Measurements from ENCODE around the gene FOXD3. TPM values are rescaled to one million over a fixed set of nuclear protein-coding genes. Genes with fewer than 3 reads are reported as not detected.

Gene FOXD3
- total and polyA plus RNA-seq, 2 experiments from 2014 or later: 13.8 to 49.0 TPM

DNA sequence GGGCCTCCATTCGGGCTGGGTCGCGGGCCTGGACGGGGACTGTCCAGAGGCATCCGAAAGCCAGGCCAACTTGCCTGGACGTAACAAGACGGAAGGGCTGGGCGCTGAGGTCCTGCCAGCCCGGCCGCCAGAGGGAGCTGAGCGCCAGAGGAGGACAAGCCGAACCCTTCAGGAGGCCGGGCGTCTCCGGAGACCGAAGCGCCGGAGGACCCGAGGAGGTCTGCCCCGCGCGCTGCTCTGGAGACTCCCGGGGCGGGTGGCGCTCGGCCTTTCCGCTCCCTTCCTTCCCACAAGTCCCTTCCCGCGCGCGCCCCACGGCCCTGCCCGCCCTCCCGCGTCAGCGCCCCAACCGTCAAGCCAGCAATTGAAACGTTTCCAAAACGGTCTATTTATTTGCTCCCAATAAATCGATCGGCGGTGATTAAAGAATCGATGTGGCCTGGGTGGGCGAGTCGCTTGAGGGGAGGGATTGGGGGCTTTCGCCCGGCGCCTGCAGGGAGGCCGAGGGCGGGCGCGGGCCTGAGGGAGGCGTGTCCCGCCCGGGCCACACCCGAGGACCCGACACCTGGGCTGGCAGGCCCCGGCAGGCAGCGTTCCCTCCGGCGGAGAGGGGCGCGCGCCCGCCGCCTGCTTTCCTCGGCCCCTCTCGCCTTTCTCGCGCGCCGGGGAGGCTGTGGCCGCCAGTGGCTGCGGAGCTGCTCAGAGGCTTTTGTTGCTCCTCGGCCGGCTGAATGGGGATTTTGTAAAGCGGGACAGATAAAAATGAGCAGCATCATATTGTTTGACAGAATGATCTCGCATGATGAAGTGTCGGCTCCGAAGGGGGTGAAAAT, 5.2 kb upstream of the FOXD3 start:
- DNase-seq (ENCODE audit: low spot score): peak; percentile 98
- Mint-ChIP-seq H3K4me3 (peak overlapping the region; percentile 94), H3K27me3 (ENCODE audit: insufficient read depth, low read depth, poor library complexity) (peaks cover 41% of the 10 kb centered on the region), H3K4me1 (peaks cover 34% of the 10 kb centered on the region), H3K27ac (no peak overlapping the region), H3K9me3 (no peaks in the 10 kb centered on the region; the same call in 2 of the 3 replicates), H3K36me3 (ENCODE audit: low read depth) (peaks cover 18% of the 10 kb centered on the region)
- Histone ChIP-seq H3K9me2 (ENCODE audit: insufficient read depth) (no peaks in the 10 kb centered on the region), H3K36me3 (ENCODE audit: insufficient read depth) (no peaks in the 10 kb centered on the region), H3K4me2 (peak overlapping the region; percentile 80), H3K79me2 (replicated peaks; ENCODE audit: insufficient read depth) (peaks cover 17% of the 10 kb centered on the region), H2AFZ (peak overlapping the region; percentile 86), H3K4me1 (ENCODE audit: insufficient read depth) (peaks cover 29% of the 10 kb centered on the region), H3K27me3 (ENCODE audit: insufficient read depth) (peaks cover 43% of the 10 kb centered on the region), H3K4me3 (peak overlapping the region; percentile 61), H4K20me1 (replicated peaks; ENCODE audit: insufficient read depth) (no peaks in the 10 kb centered on the region), H3K27ac (ENCODE audit: low read depth) (peak overlapping the region; percentile 67; the same call in 1 of the 2 replicates), H3F3A (replicated peaks; ENCODE audit: low read depth) (peaks cover 12% of the 10 kb centered on the region; the same call in 1 of the 2 replicates)
- no peak for TF ChIP-seq EZH2 (IDR thresholded peaks at IDR 0.05; ENCODE audit: low read depth, unreplicated experiment)
- TF ChIP-seq ZNF114 (CRISPR knock-in tag; IDR thresholded peaks at IDR 0.05): 0 out of 2 replicates have a peak, but pooled peaks have one; percentile 72
- TF ChIP-seq ZNF331 (CRISPR knock-in tag; IDR thresholded peaks at IDR 0.05; ENCODE audit: low read depth): peak; percentile 47; the same call in 1 of the 2 replicates
- TF ChIP-seq CTCF (conservative IDR thresholded peaks at IDR 0.05; ENCODE audit: low read depth in 2 of 2): peak; percentile 59 to 90
- TF ChIP-seq, protein P1, sequence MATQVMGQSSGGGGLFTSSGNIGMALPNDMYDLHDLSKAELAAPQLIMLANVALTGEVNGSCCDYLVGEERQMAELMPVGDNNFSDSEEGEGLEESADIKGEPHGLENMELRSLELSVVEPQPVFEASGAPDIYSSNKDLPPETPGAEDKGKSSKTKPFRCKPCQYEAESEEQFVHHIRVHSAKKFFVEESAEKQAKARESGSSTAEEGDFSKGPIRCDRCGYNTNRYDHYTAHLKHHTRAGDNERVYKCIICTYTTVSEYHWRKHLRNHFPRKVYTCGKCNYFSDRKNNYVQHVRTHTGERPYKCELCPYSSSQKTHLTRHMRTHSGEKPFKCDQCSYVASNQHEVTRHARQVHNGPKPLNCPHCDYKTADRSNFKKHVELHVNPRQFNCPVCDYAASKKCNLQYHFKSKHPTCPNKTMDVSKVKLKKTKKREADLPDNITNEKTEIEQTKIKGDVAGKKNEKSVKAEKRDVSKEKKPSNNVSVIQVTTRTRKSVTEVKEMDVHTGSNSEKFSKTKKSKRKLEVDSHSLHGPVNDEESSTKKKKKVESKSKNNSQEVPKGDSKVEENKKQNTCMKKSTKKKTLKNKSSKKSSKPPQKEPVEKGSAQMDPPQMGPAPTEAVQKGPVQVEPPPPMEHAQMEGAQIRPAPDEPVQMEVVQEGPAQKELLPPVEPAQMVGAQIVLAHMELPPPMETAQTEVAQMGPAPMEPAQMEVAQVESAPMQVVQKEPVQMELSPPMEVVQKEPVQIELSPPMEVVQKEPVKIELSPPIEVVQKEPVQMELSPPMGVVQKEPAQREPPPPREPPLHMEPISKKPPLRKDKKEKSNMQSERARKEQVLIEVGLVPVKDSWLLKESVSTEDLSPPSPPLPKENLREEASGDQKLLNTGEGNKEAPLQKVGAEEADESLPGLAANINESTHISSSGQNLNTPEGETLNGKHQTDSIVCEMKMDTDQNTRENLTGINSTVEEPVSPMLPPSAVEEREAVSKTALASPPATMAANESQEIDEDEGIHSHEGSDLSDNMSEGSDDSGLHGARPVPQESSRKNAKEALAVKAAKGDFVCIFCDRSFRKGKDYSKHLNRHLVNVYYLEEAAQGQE (IDR thresholded peaks at IDR 0.05; ENCODE audit: unreplicated experiment): no peak
- peak; percentile 78 for TF ChIP-seq POLR2AphosphoS5 (IDR thresholded peaks at IDR 0.05; ENCODE audit: low read depth)
- no peak for TF ChIP-seq JUNB (IDR thresholded peaks at IDR 0.05; ENCODE audit: unreplicated experiment)
- TF ChIP-seq STAT1 (IDR thresholded peaks at IDR 0.05; ENCODE audit: unreplicated experiment): no peak
- TF ChIP-seq NANOG (IDR thresholded peaks at IDR 0.05; ENCODE audit: borderline replicate concordance): no peak
- TF ChIP-seq CREB1 (CRISPR knock-in tag; IDR thresholded peaks at IDR 0.05; ENCODE audit: low read depth): peak; percentile 33; the same call in 1 of the 2 replicates
- TF ChIP-seq, protein P2, sequence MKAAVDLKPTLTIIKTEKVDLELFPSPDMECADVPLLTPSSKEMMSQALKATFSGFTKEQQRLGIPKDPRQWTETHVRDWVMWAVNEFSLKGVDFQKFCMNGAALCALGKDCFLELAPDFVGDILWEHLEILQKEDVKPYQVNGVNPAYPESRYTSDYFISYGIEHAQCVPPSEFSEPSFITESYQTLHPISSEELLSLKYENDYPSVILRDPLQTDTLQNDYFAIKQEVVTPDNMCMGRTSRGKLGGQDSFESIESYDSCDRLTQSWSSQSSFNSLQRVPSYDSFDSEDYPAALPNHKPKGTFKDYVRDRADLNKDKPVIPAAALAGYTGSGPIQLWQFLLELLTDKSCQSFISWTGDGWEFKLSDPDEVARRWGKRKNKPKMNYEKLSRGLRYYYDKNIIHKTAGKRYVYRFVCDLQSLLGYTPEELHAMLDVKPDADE (IDR thresholded peaks at IDR 0.05): no peak
- no peak for TF ChIP-seq EZH2phosphoT487 (IDR thresholded peaks at IDR 0.05; ENCODE audit: unreplicated experiment)
- TF ChIP-seq, protein P3, sequence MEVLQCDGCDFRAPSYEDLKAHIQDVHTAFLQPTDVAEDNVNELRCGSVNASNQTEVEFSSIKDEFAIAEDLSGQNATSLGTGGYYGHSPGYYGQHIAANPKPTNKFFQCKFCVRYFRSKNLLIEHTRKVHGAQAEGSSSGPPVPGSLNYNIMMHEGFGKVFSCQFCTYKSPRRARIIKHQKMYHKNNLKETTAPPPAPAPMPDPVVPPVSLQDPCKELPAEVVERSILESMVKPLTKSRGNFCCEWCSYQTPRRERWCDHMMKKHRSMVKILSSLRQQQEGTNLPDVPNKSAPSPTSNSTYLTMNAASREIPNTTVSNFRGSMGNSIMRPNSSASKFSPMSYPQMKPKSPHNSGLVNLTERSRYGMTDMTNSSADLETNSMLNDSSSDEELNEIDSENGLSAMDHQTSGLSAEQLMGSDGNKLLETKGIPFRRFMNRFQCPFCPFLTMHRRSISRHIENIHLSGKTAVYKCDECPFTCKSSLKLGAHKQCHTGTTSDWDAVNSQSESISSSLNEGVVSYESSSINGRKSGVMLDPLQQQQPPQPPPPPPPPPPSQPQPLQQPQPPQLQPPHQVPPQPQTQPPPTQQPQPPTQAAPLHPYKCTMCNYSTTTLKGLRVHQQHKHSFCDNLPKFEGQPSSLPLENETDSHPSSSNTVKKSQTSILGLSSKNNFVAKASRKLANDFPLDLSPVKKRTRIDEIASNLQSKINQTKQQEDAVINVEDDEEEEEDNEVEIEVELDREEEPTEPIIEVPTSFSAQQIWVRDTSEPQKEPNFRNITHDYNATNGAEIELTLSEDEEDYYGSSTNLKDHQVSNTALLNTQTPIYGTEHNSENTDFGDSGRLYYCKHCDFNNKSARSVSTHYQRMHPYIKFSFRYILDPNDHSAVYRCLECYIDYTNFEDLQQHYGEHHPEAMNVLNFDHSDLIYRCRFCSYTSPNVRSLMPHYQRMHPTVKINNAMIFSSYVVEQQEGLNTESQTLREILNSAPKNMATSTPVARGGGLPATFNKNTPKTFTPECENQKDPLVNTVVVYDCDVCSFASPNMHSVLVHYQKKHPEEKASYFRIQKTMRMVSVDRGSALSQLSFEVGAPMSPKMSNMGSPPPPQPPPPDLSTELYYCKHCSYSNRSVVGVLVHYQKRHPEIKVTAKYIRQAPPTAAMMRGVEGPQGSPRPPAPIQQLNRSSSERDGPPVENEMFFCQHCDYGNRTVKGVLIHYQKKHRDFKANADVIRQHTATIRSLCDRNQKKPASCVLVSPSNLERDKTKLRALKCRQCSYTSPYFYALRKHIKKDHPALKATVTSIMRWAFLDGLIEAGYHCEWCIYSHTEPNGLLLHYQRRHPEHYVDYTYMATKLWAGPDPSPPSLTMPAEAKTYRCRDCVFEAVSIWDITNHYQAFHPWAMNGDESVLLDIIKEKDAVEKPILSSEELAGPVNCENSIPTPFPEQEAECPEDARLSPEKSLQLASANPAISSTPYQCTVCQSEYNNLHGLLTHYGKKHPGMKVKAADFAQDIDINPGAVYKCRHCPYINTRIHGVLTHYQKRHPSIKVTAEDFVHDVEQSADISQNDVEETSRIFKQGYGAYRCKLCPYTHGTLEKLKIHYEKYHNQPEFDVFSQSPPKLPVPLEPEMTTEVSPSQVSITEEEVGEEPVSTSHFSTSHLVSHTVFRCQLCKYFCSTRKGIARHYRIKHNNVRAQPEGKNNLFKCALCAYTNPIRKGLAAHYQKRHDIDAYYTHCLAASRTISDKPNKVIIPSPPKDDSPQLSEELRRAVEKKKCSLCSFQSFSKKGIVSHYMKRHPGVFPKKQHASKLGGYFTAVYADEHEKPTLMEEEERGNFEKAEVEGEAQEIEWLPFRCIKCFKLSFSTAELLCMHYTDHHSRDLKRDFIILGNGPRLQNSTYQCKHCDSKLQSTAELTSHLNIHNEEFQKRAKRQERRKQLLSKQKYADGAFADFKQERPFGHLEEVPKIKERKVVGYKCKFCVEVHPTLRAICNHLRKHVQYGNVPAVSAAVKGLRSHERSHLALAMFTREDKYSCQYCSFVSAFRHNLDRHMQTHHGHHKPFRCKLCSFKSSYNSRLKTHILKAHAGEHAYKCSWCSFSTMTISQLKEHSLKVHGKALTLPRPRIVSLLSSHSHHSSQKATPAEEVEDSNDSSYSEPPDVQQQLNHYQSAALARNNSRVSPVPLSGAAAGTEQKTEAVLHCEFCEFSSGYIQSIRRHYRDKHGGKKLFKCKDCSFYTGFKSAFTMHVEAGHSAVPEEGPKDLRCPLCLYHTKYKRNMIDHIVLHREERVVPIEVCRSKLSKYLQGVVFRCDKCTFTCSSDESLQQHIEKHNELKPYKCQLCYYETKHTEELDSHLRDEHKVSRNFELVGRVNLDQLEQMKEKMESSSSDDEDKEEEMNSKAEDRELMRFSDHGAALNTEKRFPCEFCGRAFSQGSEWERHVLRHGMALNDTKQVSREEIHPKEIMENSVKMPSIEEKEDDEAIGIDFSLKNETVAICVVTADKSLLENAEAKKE (CRISPR knock-in tag; IDR thresholded peaks at IDR 0.05): 0 out of 2 replicates have a peak, but pooled peaks have one; percentile 33
- peak; percentile 74 for ATAC-seq
